Right kidney (tissue), 9 donors: ENCODE data around the gene SEC14L3.
A peak's percentile ranks its signal among the peaks of the same experiment; 100 is the strongest.

Experiments
- DNase-seq: peaks from one replicate; pipeline ENCODE4 v3.0.0-alpha.2; 2016
- long read RNA-seq, 8 donors: transcript quantifications; one replicate each; lab custom pipeline, GENCODE V29; 2026

SEC14L3 gene
- long read RNA-seq, donor 1: 0 reads
- long read RNA-seq, donor 2: 0 reads
- long read RNA-seq, donor 3: 0 reads
- long read RNA-seq, donor 4: 0 reads
- long read RNA-seq, donor 5: 0 reads
- long read RNA-seq, donor 6: 0 reads
- long read RNA-seq, donor 7: 0 reads
- long read RNA-seq, donor 8: 0 reads

DNA sequence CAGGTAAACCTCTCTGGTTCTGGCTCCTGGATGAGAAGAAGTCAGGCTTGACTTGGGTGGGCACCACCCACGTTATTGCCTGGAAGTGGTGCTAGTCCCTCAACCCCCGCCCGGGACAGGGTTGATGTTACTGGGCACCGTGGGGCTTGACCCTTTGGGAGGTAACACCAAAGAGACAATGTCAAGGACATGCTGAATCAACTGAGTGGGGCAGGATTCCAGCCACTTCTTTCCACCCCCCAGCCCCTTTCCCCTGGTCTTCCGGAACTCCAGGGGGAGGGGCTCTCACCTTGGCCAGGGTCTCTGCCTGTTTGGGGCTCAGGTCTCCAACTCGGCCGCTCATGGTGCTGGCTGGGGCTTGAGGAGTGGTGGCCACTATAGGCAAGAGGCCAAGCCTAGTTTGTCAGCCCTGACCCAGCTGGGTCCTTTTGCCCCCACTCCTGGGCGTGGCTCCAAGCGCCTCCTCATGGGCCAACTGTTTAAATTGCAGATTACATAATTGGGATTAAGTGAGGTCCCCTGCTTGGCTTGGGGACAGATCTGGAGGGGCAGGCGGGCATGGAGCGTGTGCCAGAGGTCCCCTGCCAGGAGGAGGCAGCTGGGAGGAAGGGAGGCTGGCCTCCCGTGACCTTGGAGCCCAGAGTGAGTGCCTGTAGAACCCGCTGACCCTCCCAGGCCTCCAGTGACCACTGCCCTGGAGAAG lies at the start of gene SEC14L3:
Gene SEC14L3 (minus strand): TSS at position 402 of the 703 bp plus-strand sequence. CDS start 59 bp downstream, at position 343.
- no peak for DNase-seq

DNA sequence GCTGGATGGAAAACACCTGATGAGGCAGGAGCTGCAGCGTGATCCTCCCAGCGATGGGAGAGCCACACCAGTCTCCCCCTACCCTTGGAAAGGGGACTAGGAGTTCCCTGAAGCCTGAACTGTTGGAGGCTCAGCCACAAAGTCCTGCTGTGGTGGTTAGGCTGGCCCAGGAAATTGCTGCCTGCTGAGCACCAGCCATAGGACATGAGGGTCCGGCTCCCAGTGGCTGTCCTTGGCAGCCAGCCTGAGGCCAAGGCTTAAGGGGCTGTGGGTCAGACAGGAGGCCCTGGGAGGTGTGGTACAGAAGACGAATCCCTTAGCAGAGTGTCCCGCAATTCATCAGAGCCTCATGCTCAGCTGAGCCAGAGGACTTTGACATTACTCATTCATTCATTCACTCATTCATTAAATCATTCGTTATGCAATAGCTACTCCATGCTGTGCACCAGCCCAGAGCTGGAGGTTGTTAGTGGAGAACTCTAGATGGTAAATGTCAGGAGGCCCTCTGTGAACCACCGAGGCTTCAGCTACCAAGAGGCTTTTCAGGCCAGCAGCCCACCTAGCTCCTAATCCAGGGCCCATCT lies 48.1 kb upstream of the SEC14L3 start:
- no peak for DNase-seq

DNA sequence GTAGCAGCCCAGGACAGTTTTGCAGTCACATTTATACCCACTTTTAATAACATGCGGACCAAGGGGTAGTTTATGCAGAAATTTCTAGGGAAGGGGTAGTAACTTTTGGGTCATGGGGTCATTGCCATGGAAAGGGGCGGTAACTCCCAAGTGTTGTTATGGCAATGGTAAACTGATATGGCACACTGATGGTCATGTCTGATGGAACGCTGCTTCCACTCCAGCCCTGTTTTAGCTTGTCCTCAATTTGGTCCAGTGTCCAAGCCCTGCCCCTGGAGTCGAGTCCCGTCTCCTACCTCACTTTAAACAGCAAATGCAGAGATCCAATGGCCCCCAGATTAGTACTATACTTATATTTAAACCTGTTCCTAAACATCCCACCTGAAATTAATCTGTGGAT lies 44.9 kb upstream of the SEC14L3 start:
- peak; percentile 6 for DNase-seq

DNA sequence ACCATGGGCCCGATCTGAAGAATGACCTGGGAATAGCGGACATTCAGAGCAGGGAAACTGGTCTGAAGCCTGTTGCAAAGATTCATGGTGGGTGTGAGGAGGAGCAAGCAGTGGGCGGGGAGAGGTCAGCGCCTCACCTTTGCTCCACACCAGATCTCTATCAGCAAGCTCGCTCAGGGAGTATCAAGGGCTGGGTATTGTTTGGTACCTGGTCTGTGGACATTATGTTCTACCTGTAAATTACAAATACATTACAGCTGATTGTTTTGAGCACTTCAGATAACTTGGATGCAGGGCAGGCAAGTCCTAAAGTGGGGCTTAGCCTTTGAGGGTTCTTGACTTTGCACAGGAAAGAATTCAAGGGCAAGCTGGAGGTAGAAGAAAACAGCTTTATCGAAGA lies 44.5 kb upstream of the SEC14L3 start:
- DNase-seq: no peak

DNA sequence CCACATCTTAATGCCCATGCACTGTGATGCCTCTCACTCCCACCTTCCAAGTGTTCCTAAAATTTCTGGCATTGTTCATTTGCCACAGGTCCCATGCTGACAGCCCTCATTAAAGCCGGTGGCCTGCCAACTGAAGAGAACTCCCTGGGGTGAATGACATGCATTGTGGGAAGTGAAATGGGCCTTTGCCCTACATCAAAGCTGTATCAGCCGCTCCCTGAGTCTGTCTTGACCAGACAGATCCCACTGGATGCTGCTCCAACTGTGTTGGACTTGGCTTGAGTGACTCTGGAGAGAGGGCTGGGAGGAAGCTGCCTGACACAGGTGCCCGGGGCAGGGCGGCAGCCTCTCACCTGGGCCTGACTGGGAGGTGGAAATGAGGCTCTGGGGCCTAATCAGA lies 42.4 kb upstream of the SEC14L3 start:
- no peak for DNase-seq

DNA sequence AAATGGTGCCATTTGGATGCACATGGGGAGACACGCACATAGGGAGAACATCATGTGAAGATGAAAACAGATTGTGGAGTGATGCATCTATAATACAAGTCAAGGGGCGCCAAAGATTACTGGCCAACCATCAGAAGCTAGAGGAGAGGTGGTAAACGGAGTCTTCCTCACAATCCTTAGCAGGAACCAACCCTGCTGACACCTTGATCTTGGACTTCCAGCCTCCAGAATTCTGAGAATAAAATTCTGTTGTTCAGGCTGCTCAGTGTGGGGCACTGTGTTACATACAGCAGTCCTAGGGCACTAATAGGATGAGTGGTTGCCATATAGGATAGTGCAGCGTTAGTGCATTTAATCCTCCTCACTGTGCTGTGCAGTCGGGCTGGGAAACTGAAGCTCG lies 41.6 kb upstream of the SEC14L3 start:
- DNase-seq: no peak

DNA sequence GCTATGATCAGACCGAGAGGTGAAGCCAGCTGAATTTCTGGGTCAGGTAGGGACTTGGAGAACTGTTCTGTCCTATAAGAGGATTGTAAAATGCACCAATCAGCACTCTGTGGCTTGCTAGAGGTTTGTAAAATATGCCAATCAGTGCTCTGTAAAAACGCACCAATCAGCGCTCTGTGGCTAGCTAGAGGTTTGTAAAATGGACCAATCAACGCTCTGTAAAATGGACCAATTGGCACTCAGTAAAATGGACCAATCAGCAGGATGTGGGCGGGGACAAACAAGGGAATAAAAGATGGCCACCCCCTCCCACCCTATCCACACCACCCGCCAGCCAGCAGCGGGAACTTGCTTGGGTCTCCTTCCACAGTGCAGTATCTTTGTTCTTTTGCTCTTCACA lies 40.1 kb upstream of the SEC14L3 start:
- DNase-seq: no peak

DNA sequence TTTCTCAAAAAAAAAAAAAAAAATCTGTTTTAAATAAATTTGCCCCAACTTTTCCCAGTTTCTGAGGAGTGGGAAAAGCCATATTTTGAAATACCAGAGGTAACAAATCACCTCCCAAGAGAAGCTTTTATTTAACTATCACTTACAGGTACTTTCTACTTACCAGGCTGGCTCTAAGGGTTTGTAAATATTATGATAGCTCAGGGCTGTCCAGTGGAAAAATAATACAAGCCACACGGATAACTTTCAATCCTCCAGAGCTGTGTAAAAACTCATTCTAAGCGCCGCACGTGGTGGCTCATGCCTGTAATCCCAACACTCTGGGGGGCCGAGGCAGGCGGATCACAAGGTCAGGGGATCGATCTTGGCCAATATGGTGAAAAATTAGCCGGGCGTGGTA lies 39.3 kb upstream of the SEC14L3 start:
- no peak for DNase-seq

DNA sequence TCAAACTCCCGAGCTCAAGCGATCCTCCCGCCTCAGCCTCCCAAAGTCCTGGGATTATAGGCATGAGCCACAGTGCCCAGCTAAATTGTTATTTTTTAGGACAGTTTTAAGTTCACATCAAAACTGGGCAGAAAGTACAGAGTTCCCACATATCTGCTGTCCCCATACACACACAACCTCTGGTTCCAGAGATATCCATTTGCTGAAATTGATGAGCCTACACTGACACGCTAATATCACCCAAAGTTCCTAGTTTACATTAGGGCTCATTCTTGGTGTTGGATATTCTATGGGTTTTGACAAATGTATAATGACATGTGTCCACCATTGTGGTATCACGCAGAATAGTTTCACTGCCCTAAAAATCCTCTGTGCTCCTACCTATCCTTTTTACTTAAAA lies 36.4 kb upstream of the SEC14L3 start:
- no peak for DNase-seq

DNA sequence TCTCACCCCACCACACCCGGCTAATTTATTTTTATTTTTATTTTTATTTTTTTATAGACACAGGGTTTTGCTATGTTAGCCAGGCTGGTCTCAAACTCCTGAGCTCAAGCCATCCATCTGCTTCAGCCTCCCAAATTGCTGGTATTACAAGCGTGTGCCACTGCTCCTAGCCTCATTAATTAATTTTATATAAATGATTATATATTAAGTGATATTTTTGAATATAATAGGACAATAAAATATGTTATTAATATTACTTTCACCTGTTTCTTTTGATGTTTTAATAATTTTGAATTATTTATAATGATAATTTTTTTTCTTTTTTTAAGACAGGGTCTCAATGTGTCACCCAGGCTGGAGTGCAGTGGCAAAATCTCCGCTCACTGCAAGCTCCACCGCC lies 35.9 kb upstream of the SEC14L3 start:
- DNase-seq: no peak

DNA sequence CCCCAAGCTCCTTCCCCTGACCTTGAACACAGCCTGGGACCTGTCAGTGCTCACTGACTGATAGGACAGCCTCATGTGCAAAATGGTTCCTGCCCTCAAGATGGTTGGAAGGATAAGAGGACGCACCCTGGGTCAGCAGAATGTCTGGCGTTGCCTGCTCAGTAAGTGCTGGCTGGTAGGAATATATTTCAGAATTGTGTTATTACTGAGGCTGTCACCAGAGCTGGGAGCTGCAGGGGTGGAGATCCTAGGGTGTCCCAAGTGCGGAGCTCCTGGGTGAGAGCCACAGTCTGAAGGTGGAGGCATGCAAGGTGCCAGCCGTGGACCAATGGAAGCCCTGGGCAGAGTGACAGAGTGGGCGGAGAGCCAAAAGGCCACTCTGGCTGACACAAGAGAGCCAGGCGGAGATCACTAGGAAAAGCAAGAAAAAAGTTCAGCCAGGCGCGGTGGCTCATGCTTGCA lies 34.7 kb upstream of the SEC14L3 start:
- DNase-seq: no peak

DNA sequence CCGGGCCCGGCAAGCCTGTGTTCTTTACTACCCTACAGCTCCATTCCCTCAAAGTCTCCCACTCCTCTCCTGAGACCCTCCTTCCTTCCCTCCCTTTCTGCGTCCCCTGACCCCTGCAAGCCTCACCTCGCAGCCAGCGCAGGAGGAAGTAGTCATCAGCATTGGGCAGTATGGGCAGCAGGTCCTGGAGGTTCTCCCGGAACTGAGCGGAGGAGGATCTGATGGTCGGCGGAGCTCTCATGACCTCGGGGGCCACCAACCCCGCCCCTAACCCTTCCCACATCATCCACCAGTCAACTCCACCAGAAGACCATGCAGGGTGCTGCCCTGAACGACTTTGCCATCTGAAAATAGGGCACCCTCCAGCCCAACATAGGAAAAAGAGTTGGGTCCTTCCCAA lies 31.7 kb upstream of the SEC14L3 start:
- no peak for DNase-seq

DNA sequence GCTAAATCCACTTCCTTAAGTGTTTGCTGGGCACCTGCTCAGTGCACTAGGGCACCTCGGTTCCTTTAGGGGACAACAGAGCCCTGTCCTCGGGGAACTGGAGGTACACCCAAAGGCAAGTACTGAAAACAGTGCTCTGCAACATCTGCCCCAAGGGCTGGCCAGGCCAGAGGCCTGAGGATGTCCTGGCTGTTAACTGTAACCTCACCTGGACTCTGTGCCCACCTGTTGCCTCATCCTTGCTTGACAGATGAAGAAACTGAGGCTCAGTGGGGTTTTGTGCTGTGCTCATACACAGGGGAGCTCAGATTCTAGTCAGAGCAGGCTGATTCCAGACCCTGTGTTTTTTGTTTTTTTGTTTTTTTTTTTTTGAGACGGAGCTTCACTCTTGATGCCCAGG lies 31.1 kb upstream of the SEC14L3 start:
- DNase-seq: no peak

DNA sequence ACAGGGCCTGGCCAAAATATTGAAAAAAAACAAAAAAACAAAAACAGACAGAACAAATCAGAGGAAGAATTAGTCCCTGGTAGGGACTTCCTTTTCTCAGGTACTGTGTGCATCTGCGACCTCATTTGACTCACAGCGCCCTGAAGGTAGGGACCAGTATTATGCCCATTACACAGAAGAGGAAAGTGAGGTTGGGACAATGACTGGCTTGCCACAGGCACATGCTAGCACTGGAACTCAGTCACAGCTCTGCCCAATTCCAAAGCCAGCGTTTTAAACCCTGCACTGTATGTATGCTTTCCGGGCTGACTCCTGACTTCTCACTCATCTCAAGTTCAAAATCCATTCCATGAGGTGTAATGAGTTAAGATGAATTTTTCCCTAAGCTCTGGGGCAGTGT lies 30.3 kb upstream of the SEC14L3 start:
- DNase-seq: no peak

DNA sequence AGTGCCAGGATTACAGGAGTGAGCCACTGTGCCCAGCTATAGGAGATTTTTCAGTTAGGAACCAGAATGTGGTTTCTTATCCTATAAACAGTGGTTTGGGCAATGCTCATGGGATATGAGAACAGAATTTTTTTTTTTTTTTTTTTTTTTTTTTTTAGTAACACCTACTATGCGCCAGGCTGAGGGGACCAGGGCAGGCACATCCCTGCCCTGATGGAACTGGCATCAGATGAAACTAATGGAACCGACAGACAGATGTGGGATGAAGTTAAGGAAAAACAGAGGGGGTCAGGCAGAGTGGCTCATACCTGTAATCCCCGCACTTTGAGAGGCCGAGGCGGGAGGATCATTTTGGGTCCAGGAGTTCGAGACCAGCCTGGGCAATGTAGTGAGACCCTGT lies 28.8 kb upstream of the SEC14L3 start:
- DNase-seq: no peak

DNA sequence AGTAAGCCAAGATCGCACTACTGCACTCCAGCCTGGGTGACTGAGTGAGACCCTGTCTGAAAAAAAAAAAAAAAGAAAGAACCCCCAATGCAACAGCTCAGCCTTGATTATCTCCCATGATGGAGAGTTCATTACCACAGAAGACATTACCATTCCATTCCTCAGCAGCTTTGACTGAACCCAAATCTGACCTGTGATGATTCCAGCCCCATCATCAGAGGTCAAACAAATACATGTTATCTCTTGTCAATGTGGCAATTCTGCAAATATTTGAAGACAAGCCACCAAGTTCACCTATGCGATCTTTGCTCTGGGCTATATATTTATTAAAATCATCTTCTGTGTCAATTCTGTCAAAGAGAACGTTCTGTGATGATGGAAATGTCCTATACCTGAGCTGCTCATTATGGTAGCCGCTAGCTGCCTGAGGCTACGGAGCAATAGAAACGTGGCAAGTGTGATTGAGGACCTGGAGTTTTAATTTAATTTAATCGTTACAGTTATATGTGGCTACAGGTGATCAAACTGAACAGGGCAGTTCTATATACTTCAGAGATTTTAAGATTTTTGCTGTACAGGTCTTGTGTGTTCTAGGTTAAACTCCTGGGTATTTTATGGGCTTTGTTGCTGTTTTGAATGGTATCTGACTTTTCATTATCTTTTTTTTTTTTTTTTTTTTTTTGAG lies 25.8 kb upstream of the SEC14L3 start:
- DNase-seq: no peak

DNA sequence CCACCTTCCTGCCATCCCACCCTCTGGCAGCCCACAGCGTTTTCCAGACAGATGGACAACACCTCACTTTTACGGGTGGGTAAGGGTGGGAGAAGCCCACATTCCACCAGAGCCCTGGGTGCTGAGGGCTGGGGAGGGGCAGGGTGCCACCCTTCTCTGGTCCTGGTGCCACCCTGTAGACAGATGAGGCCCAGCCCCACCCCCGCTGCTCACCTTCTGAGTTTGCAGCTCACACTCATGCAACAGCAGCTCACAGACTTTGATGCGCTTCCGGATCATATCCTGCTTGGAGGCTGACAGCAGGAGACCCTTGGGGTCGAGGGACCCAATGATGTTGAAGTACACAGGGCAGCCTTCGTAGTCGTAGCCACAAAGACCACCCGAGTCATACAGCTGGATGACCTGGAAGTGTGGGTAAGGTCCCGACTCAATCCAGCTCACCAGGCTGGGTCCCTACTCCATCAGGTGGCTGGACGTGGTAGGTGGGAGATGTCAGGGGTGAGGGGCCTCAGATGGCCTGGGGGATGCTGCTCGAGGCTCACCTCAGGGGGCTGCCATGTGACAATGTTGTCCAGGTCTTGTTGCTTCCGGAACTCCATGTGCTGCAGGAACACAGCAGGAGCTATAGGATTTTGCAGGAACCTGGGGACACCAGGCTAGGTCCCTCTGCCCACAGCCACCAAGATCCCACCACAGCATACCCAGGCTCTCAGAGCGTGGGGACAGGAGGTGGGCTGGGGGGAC lies 23.4 kb upstream of the SEC14L3 start:
- DNase-seq: no peak

DNA sequence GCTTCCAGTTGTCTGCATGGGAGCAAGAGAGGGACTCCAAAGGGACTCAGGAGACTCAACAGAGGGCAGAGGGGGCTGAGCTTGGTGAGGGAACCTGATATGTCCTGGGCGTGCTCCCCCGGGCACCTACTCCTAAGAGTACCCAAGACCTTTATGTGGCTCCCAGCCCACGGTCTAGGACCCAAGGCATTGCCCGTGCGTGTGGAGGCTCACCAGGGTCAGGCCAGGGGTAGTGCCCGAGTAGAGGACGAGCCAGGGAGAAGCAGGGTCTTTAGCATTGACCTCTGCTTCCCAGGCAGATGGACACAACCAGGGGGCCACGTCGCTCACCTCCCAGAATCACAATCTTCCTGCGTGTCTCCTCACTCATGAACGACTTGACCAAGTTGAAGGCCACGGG lies 20.3 kb upstream of the SEC14L3 start:
- DNase-seq: no peak

DNA sequence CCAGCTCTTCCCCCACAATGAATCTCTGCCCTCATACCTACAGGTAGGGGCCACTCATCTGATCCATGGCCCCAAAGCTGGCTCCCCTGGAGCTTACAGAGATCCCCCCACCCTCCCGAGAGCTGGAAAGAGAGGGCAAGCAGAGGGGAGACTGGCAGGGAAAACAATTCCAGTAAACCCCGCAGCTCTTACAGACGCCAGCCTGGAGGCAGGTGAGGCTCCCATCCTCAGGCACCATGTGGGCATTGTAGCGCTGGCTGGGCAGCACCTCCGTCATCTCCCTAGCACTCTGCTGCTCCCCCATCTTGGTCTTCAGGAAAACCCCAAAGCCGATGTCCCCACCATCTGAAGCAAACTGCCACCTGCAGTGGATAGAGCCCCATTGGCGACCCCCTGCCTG lies 19.6 kb upstream of the SEC14L3 start:
- DNase-seq: no peak

DNA sequence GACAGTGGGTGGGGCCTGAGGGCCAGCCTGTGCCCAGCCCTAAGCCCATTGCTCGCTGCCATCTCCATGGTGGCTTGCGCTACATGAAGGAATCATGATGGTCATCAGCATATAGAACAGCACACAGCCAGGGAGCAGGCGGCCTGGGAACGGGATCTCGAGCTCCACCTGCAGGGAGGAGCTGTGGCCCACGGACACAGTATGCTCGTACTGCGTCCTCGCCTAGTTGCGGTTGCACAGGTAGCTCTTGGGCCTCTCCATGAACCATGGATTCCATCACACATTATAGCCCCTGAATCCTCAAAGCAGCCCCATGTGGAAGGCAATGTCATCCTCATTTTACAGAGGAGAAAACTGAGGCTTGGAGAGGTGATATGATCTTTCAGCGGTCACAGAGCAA lies 18.6 kb upstream of the SEC14L3 start:
- DNase-seq: no peak

DNA sequence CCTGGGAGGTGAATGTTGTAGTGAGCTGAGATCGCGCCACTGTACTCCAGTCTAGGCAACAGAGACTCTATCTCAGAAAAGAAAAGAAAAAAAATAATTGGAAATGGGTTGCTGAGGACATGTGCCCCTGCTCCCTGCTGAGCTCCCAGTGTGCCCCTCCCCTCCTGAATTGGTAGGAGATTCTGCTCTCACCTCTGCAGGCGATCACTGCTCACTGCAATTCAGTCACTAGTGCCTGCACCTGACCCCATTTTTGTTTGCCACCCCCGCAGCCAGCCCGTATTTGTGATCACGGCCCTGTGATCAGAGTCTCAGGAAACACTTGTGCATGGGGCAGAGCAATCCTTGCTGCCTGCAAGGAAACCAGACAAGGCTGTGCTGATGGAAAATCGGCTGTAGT lies 16.3 kb upstream of the SEC14L3 start:
- no peak for DNase-seq

DNA sequence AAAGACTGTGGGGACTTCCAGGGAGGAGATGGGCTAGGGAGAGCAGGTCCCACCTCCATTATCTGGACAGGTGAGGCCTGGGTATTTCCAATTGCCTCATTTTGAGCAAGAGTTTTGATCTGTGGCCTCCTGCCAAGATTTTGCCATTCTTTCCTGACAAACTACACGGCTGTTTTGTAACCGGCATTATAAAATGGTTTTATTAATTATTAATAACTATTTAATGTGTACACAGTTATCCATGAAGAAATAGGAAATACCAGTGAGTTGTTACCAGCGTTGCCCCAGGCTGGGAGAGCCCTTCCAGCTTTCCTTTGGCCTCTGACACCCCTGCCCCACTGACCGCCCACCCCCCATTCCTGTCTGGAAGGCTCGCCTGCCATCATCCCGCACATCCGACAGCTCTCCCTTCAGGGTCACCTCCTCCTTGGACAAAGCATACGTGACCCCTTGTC lies 14.9 kb upstream of the SEC14L3 start:
- DNase-seq: no peak

DNA sequence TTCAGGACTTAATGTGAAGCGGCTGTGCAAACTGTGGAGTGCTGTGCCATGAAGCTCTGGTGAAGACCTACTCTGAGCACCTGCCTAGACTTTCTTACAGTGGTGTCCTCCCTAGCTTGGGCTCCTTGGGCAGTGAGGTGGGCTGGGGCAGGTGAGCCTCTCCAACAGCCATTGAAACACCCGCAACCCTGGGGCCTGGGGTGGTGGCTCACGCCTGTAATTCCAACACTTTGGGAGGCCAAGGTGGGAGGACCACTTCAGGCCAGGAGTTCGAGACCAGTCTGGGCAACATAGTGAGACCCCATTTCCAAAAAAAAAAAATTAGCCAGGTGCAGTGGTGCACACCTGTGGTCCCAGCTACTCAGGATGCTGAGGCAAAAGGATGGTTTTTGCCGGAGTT lies 14.3 kb upstream of the SEC14L3 start:
- no peak for DNase-seq
